K562 (cell line): ENCODE data around the gene SPNS1. TPM values are rescaled to one million over a fixed set of nuclear protein-coding genes. Genes with fewer than 3 reads are reported as not detected.

Experiments used
- ARID1B ChIP-seq: fragments of 450-650 bp; IDR thresholded peaks from 2 replicates; pipeline ENCODE4 v1.6.1; 2016; ENCODE audit warnings: antibody characterized with exemption, mild to moderate bottlenecking, inconsistent platforms
- CBX3 ChIP-seq, 2 experiments: IDR thresholded peaks; 1 replicate in 1 of 2; 2 replicates in 1 of 2; pipeline ENCODE4 v1.6.1; 2012; ENCODE audit warnings: inconsistent platforms in 2 of 2, low read length in 2 of 2, borderline replicate concordance in 1 of 2, control low read depth in 1 of 2
- PRMT5 ChIP-seq: sonication (generic); formaldehyde crosslinking; IDR thresholded peaks from 2 replicates; pipeline ENCODE4 v1.5.0; 2020; ENCODE audit warnings: missing genetic modification reagents
- RBM17 ChIP-seq: fragments of 200-400 bp; formaldehyde crosslinking; IDR thresholded peaks from 2 replicates; pipeline ENCODE4 v1.6.1; 2017; ENCODE audit warnings: low read depth, mild to moderate bottlenecking, low read length, borderline replicate concordance
- RBM22 ChIP-seq: fragments of 200-400 bp; formaldehyde crosslinking; IDR thresholded peaks from 2 replicates; pipeline ENCODE4 v1.6.1; 2018; ENCODE audit warnings: low read length, low read depth; ENCODE audit not compliant: poor library complexity, severe bottlenecking
- SAFB ChIP-seq: fragments of 200-400 bp; formaldehyde crosslinking; IDR thresholded peaks from 2 replicates; pipeline ENCODE4 v1.6.1; 2017; ENCODE audit warnings: low read depth, low read length, borderline replicate concordance
- SMARCC2 ChIP-seq: fragments of 450-650 bp; IDR thresholded peaks from 2 replicates; pipeline ENCODE4 v1.6.1; 2017; ENCODE audit warnings: antibody characterized with exemption, moderate library complexity, mild to moderate bottlenecking, low read depth
- SRF ChIP-seq, 2 experiments: fragments of 250-450, 450-650 bp in 1 of 2; sonication (Bioruptor Pico) in 1 of 2; sonication (generic) in 1 of 2; formaldehyde crosslinking; IDR thresholded peaks; 2 replicates each; pipeline versions ENCODE4 v1.5.0 to v1.5.1; 2020 to 2022; ENCODE audit warnings: mild to moderate bottlenecking in 1 of 2, missing genetic modification reagents in 1 of 2
- ZNF217 ChIP-seq: sonication (generic); formaldehyde crosslinking; IDR thresholded peaks from 2 replicates; pipeline ENCODE4 v1.8.0; 2022; ENCODE audit warnings: mild to moderate bottlenecking, missing genetic modification reagents
- ZNF354B ChIP-seq: fragments of 250-450 bp; sonication (Bioruptor Pico); IDR thresholded peaks from 2 replicates; pipeline ENCODE4 v1.4.0; 2020
- polyA plus RNA-seq, 8 experiments: library from polyadenylated mRNA; depleted of rRNA in 4 of 8; stranded (reverse) in 5 of 8; unstranded in 3 of 8; fragments of >200 nt; fragmentation: Nextera tagmentation in 2 of 8; fragmentation: Illumina TruSeq in 1 of 8; extraction: Ambion mirVana in 2 of 8; extraction: Trizol in 1 of 8; gene quantifications; 2 replicates each; pipeline versions ENCODE4 v1.2.1 to v1.2.3, GENCODE V29; 2011 to 2014; ENCODE audit warnings: inconsistent platforms in 1 of 8, missing spikeins in 1 of 8
- total RNA-seq, 7 experiments: library from RNA; depleted of rRNA in 6 of 7; stranded (reverse); fragments of >200 nt in 6 of 7; fragmentation: Illumina TruSeq in 2 of 7; extraction: Trizol in 2 of 7; gene quantifications; 2 replicates each; pipeline versions ENCODE4 v1.2.1 to v1.2.3, GENCODE V29; 2011 to 2021; ENCODE audit warnings: low replicate concordance in 1 of 7
- TF ChIP-seq, protein P1 (sequence below): fragments of 250-450 bp; sonication (Bioruptor Pico); IDR thresholded peaks from 2 replicates; pipeline ENCODE4 v1.8.0; 2022; ENCODE audit warnings: inconsistent platforms
- TF ChIP-seq, protein P2 (sequence below): sonication (generic); formaldehyde crosslinking; IDR thresholded peaks from 2 replicates; pipeline ENCODE4 v1.8.1; 2023; ENCODE audit warnings: mild to moderate bottlenecking, missing genetic modification reagents
- TF ChIP-seq, protein P3 (sequence below): fragments of 450-650 bp; conservative IDR thresholded peaks from 2 replicates; pipeline ENCODE4 v1.6.1; 2016; ENCODE audit warnings: missing genetic modification characterization, low read depth, mild to moderate bottlenecking, missing compliant biosample characterization, moderate library complexity
- TF ChIP-seq, protein P4 (sequence below): conservative IDR thresholded peaks from 2 replicates; pipeline ENCODE4 v1.6.1; 2011; ENCODE audit warnings: low read depth, mild to moderate bottlenecking, low read length; ENCODE audit not compliant: control insufficient read depth
- TF ChIP-seq, protein P5 (sequence below): fragments of 450-650 bp; IDR thresholded peaks from 2 replicates; pipeline ENCODE4 v1.6.1; 2016; ENCODE audit warnings: antibody characterized with exemption

The SPNS1 gene
- total and polyA plus RNA-seq, 9 of the 15 experiments (the other 6 are each of a cell fraction or from before 2014, with no cell fraction given), result 0.58 to 64.9 (median 13.7) TPM

DNA sequence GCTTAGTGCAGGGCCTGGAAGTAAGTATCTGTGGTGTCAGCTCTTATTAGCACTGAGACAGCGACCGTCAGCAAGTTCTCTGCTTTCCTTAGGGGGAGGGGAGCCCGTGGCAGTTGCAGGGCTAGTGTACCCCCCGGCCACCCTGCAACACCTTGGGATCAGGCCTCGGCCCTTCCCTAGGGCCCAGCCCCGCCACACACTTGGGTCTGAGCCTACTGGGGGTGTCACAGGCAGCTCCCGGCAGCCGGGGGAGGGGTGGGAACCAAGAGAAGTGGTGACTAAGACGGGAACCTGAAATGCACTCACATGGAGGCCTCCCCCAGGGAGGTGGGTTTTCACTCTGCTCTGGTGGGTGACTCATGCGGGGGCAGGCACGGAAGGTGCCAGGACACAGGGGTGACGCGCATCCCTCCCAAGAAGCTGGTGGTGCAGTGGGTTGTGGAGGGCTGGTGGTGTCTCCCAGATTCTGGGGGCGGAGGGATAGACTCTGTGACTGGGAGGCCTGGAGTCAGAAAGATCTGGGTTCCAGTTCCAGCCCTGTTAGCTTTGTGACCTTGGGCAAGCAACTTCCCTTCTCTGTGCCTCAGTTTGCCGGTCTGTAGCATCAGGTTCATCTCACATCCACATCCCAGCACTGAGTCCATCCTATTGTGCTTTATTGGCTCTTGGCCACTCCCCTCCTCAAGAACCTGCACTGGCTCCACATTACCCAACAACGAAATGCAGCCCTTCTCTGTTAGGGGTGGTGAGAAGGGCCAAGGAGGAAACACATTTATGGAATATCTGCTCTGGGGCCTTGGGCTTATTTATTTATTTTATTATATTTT, 54.8 kb downstream of the SPNS1 start (continued):
- no peak for TF ChIP-seq ZNF217 (CRISPR knock-in tag)
- TF ChIP-seq, protein P1, sequence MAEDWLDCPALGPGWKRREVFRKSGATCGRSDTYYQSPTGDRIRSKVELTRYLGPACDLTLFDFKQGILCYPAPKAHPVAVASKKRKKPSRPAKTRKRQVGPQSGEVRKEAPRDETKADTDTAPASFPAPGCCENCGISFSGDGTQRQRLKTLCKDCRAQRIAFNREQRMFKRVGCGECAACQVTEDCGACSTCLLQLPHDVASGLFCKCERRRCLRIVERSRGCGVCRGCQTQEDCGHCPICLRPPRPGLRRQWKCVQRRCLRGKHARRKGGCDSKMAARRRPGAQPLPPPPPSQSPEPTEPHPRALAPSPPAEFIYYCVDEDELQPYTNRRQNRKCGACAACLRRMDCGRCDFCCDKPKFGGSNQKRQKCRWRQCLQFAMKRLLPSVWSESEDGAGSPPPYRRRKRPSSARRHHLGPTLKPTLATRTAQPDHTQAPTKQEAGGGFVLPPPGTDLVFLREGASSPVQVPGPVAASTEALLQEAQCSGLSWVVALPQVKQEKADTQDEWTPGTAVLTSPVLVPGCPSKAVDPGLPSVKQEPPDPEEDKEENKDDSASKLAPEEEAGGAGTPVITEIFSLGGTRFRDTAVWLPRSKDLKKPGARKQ (CRISPR knock-in tag), result no peak
- TF ChIP-seq, protein P2, sequence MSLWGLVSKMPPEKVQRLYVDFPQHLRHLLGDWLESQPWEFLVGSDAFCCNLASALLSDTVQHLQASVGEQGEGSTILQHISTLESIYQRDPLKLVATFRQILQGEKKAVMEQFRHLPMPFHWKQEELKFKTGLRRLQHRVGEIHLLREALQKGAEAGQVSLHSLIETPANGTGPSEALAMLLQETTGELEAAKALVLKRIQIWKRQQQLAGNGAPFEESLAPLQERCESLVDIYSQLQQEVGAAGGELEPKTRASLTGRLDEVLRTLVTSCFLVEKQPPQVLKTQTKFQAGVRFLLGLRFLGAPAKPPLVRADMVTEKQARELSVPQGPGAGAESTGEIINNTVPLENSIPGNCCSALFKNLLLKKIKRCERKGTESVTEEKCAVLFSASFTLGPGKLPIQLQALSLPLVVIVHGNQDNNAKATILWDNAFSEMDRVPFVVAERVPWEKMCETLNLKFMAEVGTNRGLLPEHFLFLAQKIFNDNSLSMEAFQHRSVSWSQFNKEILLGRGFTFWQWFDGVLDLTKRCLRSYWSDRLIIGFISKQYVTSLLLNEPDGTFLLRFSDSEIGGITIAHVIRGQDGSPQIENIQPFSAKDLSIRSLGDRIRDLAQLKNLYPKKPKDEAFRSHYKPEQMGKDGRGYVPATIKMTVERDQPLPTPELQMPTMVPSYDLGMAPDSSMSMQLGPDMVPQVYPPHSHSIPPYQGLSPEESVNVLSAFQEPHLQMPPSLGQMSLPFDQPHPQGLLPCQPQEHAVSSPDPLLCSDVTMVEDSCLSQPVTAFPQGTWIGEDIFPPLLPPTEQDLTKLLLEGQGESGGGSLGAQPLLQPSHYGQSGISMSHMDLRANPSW (CRISPR knock-in tag), result no peak
- TF ChIP-seq, protein P3, sequence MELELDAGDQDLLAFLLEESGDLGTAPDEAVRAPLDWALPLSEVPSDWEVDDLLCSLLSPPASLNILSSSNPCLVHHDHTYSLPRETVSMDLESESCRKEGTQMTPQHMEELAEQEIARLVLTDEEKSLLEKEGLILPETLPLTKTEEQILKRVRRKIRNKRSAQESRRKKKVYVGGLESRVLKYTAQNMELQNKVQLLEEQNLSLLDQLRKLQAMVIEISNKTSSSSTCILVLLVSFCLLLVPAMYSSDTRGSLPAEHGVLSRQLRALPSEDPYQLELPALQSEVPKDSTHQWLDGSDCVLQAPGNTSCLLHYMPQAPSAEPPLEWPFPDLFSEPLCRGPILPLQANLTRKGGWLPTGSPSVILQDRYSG (tag), result no peak
- no peak for TF ChIP-seq PRMT5
- TF ChIP-seq SAFB, result no peak
- TF ChIP-seq, protein P4, sequence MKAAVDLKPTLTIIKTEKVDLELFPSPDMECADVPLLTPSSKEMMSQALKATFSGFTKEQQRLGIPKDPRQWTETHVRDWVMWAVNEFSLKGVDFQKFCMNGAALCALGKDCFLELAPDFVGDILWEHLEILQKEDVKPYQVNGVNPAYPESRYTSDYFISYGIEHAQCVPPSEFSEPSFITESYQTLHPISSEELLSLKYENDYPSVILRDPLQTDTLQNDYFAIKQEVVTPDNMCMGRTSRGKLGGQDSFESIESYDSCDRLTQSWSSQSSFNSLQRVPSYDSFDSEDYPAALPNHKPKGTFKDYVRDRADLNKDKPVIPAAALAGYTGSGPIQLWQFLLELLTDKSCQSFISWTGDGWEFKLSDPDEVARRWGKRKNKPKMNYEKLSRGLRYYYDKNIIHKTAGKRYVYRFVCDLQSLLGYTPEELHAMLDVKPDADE, result no peak
- no peak for TF ChIP-seq ZNF354B (CRISPR knock-in tag)
- peak; percentile 79 for TF ChIP-seq SMARCC2
- no peak for TF ChIP-seq RBM22
- TF ChIP-seq CBX3 (IDR thresholded peaks at IDR 0.05; ENCODE audit: borderline replicate concordance in 1 of 2, low read length in 2 of 2), result no peak
- TF ChIP-seq, protein P5, sequence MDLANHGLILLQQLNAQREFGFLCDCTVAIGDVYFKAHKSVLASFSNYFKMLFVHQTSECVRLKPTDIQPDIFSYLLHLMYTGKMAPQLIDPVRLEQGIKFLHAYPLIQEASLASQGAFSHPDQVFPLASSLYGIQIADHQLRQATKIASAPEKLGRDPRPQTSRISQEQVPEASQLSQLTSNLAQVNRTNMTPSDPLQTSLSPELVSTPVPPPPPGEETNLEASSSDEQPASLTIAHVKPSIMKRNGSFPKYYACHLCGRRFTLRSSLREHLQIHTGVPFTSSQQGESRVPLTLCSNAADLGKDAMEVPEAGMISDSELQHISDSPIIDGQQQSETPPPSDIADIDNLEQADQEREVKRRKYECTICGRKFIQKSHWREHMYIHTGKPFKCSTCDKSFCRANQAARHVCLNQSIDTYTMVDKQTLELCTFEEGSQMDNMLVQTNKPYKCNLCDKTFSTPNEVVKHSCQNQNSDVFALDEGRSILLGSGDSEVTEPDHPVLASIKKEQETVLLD, result peak; percentile 74; the same call in 1 of the 2 replicates
- peak in 1 of 2 experiments; percentile 33; a peak in 1 of 4 replicates for TF ChIP-seq SRF (CRISPR knock-in tag; IDR thresholded peaks at IDR 0.05)
- no peak for TF ChIP-seq RBM17
- TF ChIP-seq ARID1B, result peak; percentile 90
